SU-DHL-6 (cell line): Measurements from ENCODE around the gene NREP.

Source experiments
- H2AFZ ChIP-seq: fragments of 200-600 bp; sonication (generic); 2 replicates; pipeline ENCODE4 v1.6.1; 2014; ENCODE audit warnings: low read depth, mild to moderate bottlenecking, moderate library complexity, mixed read lengths, antibody characterized with exemption, low read length; ENCODE audit not compliant: severe bottlenecking
- H3F3A ChIP-seq: fragments of 200-600 bp; shearing (Covaris generic); 2 replicates; pipeline ENCODE4 v1.6.0; 2016; ENCODE audit warnings: antibody characterized with exemption, mild to moderate bottlenecking; ENCODE audit not compliant: insufficient read depth
- H3K27ac ChIP-seq: fragments of 200-600 bp; sonication (generic); 2 replicates; pipeline ENCODE4 v1.5.1; 2016; ENCODE audit warnings: low read depth, mild to moderate bottlenecking, low read length, moderate library complexity, mixed read lengths
- H3K27me3 ChIP-seq: fragments of 200-600 bp; sonication (generic), shearing (Covaris generic); 2 replicates; pipeline ENCODE4 v1.6.0; 2014; ENCODE audit warnings: mild to moderate bottlenecking, low read length
- H3K36me3 ChIP-seq: fragments of 200-600 bp; sonication (generic); 2 replicates; pipeline ENCODE4 v1.6.1; 2014; ENCODE audit warnings: mild to moderate bottlenecking, low read length, mixed read lengths
- H3K4me2 ChIP-seq: fragments of 300-600, 200-600 bp; shearing (Covaris generic), sonication (generic); 2 replicates; pipeline ENCODE4 v1.6.0; 2014; ENCODE audit warnings: low read length, low read depth, mild to moderate bottlenecking; ENCODE audit not compliant: poor library complexity, severe bottlenecking
- H3K4me3 ChIP-seq: fragments of 200-600 bp; sonication (generic); 2 replicates; pipeline ENCODE4 v1.5.1; 2014; ENCODE audit warnings: antibody characterized with exemption, low read length, mild to moderate bottlenecking, mixed read lengths; ENCODE audit not compliant: insufficient read depth, poor library complexity, severe bottlenecking
- H3K79me2 ChIP-seq: fragments of 200-600 bp; sonication (generic); 2 replicates; pipeline ENCODE4 v1.6.1; 2014; ENCODE audit warnings: mild to moderate bottlenecking, low read length, moderate library complexity; ENCODE audit not compliant: insufficient read depth
- H3K9ac ChIP-seq: fragments of 200-600 bp; sonication (generic); 2 replicates; pipeline ENCODE4 v1.7.0; 2014; ENCODE audit warnings: mild to moderate bottlenecking, low read length
- H3K9me2 ChIP-seq: fragments of 200-600 bp; sonication (generic); replicated peaks from 2 replicates; pipeline ENCODE4 v1.6.1; 2014; ENCODE audit warnings: low read length; ENCODE audit not compliant: insufficient read depth
- H3K9me3 ChIP-seq: fragments of 200-600 bp; sonication (generic); 2 replicates; pipeline ENCODE4 v1.6.1; 2014; ENCODE audit warnings: low read length, mixed read lengths; ENCODE audit not compliant: insufficient read depth
- H4K20me1 ChIP-seq: fragments of 200-600 bp; sonication (generic); 2 replicates; pipeline ENCODE4 v1.6.1; 2014; ENCODE audit warnings: low read depth, mild to moderate bottlenecking, antibody characterized with exemption, low read length, moderate library complexity, mixed read lengths
- EZH2phosphoT487 ChIP-seq: fragments of 200-600 bp; sonication (generic), shearing (Covaris generic); conservative IDR thresholded peaks from 2 replicates; pipeline ENCODE4 v1.6.1; 2018; ENCODE audit warnings: mild to moderate bottlenecking, antibody characterized with exemption, low read length, moderate library complexity, mixed read lengths
- TF ChIP-seq, protein P1 (sequence below): fragments of 200-600 bp; sonication (generic); IDR thresholded peaks from one replicate; pipeline ENCODE4 v1.5.1; 2017; ENCODE audit warnings: antibody characterized with exemption, mild to moderate bottlenecking, low read length, moderate library complexity; ENCODE audit not compliant: insufficient read depth, poor library complexity, severe bottlenecking

Gene NREP

DNA sequence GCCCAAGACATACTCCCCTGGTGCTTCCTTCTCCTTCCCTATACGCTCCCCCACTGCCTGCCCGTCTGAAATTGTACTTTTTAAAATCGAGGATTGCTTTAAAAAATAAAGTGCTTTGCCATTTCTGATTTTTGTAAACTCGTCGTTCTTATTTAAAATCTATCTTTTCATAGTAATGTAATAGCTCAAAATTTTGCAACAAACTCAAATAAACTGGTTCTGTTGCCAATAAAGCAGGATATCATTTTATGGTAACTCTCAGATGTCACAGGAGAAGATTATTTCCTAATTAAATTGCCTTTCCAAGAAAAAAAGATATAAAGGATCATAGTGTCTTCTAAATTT lies 1.3 kb upstream of the NREP start:
- H4K20me1 ChIP-seq, result no peaks in the 10 kb centered on the region
- H2AFZ ChIP-seq, result peak overlapping the region; percentile 96
- H3K79me2 ChIP-seq, result no peaks in the 10 kb centered on the region
- peak overlapping the region; percentile 80 for H3K4me3 ChIP-seq
- TF ChIP-seq, protein P1, sequence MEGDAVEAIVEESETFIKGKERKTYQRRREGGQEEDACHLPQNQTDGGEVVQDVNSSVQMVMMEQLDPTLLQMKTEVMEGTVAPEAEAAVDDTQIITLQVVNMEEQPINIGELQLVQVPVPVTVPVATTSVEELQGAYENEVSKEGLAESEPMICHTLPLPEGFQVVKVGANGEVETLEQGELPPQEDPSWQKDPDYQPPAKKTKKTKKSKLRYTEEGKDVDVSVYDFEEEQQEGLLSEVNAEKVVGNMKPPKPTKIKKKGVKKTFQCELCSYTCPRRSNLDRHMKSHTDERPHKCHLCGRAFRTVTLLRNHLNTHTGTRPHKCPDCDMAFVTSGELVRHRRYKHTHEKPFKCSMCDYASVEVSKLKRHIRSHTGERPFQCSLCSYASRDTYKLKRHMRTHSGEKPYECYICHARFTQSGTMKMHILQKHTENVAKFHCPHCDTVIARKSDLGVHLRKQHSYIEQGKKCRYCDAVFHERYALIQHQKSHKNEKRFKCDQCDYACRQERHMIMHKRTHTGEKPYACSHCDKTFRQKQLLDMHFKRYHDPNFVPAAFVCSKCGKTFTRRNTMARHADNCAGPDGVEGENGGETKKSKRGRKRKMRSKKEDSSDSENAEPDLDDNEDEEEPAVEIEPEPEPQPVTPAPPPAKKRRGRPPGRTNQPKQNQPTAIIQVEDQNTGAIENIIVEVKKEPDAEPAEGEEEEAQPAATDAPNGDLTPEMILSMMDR, result no peak
- no peak for TF ChIP-seq EZH2phosphoT487
- H3K9me2 ChIP-seq, result no peaks in the 10 kb centered on the region
- no peaks in the 10 kb centered on the region for H3K27me3 ChIP-seq
- H3K9ac ChIP-seq, result peak overlapping the region; percentile 73
- H3F3A ChIP-seq, result peaks cover 6% of the 10 kb centered on the region; the same call in 1 of the 2 replicates
- peak overlapping the region; percentile 93 for H3K4me2 ChIP-seq
- no peaks in the 10 kb centered on the region for H3K9me3 ChIP-seq
- 0 out of 2 replicates have a peak, but pooled peaks cover 4% of the 10 kb centered on the region for H3K36me3 ChIP-seq
- peak overlapping the region; percentile 92 for H3K27ac ChIP-seq

DNA sequence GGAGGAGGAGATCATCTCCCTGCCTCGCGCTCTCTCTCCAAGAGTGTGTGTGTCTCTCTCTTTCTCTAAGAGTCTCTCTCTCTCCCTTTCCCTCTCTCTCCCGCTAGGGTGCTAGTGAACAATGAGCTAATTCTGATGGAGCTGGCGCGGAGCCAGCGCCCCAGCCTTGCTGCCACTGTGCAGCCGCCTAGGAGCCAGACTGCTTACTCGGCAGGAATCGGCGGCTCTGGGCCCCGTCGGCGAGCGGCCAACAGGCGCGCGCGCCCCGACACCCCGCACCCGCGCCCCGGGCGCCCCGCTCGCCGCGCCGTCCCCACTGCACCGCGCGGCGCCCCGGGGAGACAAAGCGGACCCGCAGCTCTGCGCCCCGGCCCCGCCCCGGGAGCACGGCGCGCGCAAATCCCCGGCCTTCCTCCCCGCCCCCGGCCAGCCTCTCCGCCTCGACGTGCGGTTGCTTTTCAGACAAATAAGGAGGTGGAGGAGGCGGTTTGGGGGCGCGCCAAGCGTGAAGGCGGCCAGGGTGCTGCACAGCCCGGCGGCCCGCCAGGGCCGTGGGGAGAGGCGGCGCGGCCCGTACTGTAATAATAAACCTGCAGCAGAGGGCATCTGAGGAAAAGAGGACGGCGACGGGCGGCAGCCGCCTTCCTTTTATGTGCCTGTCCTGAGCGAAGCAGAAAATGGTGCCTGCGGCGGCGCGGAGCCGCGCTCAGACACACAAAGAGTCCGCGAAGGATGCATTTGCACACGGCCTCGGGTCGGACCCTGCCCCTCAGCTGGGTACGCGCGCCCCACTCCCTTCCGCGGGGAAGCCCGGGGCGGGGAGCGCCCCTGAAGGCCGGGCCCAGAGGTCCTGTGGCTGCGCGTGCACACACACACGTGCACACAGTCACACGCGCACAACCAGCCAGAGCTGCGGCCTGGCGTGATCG lies 625 bp upstream of the NREP start:
- Histone ChIP-seq H4K20me1 (no peaks in the 10 kb centered on the region), H3K27ac (peak overlapping the region; percentile 92), H3K9me2 (no peaks in the 10 kb centered on the region), H3K4me2 (peak overlapping the region; percentile 93), H3K79me2 (no peaks in the 10 kb centered on the region), H2AFZ (peak overlapping the region; percentile 96), H3K9me3 (no peaks in the 10 kb centered on the region), H3F3A (peaks cover 6% of the 10 kb centered on the region; the same call in 1 of the 2 replicates), H3K27me3 (no peaks in the 10 kb centered on the region), H3K36me3 (0 out of 2 replicates have a peak, but pooled peaks cover 4% of the 10 kb centered on the region), H3K9ac (peak overlapping the region; percentile 73), H3K4me3 (peak overlapping the region; percentile 80)
- TF ChIP-seq, protein P1, result no peak
- no peak for TF ChIP-seq EZH2phosphoT487

DNA sequence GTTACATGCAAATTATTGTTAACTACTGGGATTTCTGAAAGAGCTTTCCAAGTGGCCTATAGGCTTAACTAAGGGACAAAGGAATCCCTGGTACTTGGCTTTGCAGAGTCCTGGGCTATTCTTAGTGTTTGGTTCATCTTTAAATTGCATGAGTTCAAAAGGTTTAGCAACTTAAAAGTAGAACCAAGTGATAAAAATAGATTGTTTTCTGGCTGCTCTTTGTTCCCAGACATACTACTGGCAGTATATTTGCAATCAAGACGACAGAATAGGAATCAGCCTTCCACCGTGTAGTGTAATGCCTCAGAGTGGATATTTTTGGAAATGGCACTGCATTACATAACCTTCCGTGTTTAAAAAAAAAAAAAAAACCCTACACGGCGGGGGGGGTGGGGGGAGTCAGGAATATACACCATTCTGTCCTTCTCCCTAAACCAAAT lies 1.0 kb downstream of the NREP start:
- TF ChIP-seq EZH2phosphoT487, result no peak
- TF ChIP-seq, protein P1, result no peak
- Histone ChIP-seq H2AFZ (no peak overlapping the region), H3K9me2 (no peaks in the 10 kb centered on the region), H3F3A (peaks cover 6% of the 10 kb centered on the region; the same call in 1 of the 2 replicates), H3K27me3 (no peaks in the 10 kb centered on the region), H3K4me3 (peak overlapping the region; percentile 80), H3K27ac (no peak overlapping the region), H3K4me2 (peak overlapping the region; percentile 93), H3K9me3 (no peaks in the 10 kb centered on the region), H3K9ac (no peak overlapping the region), H3K36me3 (0 out of 2 replicates have a peak, but pooled peaks cover 4% of the 10 kb centered on the region), H3K79me2 (no peaks in the 10 kb centered on the region), H4K20me1 (no peaks in the 10 kb centered on the region)
